ENCODE results near the gene SLC6A3.
"Not testable (repeated sequence)": the region's sequence is repeated elsewhere in the genome, so short reads cannot be mapped to it uniquely, and the experiment has no call there.

Gene SLC6A3

DNA sequence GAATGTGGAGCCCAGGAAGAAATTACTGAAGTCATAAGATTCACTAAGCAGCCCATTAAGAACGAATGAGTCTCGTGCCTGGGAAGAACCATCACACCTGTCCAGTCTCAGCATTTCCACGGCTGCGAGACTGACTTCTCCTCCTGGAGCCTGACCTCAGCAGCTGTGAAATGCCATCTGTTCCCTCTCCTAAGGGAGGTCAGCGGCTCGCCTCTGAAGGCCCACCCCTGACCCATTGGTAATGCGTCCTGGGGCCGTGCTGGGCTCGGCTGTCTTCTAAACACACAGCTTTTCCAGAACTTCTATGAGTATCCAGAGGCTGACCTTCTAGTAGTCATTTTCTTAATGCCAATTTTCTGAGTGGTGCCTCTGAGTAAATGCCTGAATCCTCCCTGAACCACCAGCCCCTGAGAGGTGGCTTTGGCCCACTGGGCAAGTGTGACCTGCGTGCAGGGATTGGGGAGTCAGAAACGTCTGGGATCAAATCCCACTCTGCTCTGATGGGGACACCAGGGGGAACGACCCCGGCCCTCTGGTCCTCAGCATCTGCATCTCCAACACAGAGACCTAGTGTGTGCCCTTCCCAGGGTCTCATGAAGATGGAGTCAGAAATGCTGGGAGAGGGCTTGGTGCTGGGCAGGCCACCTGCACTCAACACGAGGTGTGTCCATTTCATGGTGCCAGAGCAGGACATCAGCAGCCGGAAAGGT, 5.7 kb downstream of the SLC6A3 start:
- DNase-seq = no peak

DNA sequence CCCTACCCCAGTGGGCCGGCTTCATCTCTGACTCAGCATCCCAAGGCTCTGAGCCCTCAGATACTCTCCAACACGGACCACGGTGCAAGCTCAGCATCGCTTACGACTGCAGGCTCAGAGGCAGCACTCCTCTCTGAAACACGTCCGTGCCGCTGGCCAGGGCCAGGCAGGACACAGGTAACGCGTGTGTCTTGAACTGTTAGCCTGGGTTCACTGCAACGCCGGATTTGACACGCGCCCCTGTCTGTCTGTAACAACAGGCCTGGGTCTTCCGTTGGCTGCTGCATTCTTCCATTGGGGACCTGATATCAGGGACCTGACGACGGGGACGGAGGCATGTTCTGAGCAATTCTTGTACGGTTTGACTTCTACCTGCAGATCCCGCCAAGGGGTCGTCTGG, 6.4 kb downstream of the SLC6A3 start:
- DNase-seq = no peak

DNA sequence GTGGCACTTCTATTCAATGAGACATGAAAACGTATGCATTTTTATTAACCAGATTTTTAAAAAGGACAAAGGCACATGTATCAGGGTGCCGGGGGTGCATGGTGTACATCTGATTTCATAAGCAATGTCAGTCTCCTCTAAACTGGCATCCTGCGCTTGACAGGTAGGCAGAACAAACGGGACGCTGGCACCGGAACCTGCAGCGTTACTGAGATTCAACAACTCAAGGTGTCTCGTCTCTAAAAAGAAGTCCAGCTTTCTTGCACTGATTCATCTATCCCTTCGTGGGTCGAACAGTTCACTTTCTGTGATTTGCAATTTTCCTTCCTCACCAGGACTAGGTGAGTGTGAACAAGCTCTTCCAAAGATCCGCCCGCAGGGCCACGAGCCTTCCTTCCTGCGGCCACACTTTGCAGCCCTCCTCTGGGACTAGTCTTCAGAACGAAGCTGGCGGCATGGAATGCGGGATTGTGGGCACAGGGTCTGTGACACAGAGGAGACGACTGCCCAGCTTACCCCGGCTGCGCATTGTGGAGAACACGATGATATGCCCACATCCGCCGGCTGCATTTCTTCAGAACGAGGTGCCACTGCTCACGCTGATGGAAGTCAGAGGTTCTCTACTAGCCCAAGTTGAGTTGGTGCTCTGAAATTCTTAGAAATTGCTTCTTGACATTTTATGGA, 7.2 kb downstream of the SLC6A3 start:
- no peak for DNase-seq

DNA sequence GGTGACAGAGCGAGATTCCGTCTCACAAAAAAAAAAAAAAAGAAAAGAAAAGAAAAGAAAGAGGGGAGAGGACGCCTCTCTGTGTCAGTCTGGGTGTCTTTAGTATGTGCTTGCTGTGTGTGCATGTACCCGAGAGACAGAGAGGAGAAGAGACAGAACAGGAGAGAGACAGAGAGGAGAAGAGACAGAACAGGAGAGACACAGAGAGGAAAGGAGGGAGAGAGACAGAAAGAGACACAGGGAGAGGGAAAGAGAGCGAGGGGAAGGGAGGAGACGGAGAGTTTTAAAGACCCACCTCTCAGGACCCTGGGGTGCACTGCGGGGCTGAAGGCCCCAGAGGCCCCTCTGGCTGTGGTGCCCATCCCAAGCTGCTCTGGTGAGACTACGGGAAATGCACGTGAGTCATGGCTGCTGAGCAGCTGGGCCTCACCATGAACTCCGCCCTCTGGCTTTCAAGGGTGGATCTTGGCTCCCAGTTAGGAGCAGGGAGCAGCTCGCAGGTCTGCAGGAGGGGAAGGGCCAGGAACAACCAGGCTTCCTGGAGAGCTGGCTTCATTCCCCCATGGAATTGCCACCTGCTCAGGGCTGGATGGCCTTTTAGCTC, 7.9 kb downstream of the SLC6A3 start:
- DNase-seq = peak; percentile 35

DNA sequence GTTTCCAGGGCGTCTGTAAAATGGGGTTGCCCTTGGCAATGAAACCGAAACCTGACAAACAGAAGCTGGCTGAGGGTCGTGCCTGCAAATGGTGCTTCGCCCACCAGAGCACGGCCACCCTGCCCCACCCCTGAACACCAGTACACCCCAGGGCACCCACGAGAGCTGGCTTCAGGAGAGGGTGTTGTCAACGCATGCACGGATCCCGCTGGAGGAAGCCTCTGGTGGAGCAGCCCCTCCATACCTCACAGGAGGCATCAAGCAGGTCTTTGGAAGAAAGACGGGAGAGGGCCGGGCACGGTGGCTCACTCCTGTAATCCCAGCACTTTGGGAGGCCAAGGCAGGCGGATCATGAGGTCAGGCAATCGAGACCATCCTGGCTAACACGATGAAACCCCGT, 8.6 kb downstream of the SLC6A3 start:
- DNase-seq = no peak

DNA sequence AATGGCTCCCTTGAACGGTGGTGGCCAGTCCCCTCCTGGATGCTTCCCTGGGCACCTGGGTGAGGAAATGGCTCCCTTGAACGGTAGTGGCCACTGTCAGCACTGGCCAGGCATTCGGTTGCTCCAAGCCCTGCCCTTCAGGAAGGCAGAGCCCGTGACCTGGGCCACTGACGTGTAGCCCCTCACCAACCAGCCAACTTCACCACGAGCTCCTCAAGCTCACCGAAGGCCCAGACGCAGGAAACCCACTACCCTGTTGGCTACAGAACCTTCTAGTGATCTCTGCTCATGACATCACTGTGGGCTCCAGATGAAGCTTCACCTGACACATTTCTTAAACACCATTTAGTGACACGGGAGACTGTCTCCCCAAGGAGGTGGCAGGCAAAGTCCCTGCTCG, 9.2 kb downstream of the SLC6A3 start:
- DNase-seq = no peak

DNA sequence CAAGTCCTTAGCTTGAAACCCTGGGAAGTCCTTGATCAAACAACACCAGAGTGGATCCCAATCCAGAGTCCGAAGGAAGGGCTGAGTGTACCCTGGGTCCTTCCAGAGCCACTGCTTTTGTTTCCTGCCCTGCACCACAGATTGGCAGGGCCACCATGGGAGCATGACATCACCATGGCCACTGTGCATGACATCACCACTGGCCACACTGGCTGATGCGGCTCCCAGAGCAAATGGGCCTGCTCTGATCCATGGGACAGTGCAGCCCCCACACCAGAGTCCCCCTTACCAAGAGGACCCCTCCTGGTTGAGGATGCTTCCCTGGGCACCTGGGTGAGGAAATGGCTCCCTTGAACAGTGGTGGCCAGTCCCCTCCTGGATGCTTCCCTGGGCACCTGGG, 9.9 kb downstream of the SLC6A3 start:
- no peak for DNase-seq

DNA sequence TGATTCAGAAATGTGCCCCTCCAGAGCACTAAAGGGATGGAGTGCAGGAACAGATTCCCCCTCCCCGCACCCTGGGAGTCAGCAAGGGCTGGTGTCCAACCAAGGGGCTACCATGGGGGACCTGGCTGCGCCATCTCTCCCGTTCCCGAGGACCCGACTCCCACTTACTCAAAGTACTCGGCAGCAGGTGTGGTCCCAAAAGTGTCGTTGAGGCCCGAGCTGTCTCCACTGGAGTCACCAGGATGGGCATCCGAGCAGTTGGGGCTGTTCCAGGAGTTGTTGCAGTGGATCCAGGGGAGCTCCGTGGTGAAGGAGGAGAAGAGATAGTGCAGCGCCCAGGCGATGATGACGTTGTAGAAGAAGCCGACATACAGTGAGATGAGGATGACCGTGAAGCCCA, 12.9 kb downstream of the SLC6A3 start:
- DNase-seq = no peak

DNA sequence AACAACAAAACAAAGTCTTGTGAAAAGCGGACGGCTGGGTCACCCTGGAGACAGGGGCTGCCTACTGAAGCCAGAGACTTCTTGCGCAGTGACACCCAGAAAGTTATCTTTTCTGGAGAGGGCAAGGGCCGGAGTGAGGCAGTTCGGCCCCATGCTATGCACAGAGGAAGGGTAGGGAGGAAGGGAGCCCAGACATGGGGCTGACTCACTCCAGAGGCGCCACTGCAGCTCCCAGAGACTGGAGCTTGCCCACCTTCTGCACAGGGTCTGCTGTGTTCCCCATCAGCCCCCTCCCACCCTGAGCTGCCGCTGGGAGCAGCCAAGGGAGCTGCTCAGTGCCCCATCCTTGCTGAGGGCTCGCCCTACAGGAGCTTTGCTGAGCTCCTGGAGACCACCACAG, 13.3 kb downstream of the SLC6A3 start:
- no peak for DNase-seq

DNA sequence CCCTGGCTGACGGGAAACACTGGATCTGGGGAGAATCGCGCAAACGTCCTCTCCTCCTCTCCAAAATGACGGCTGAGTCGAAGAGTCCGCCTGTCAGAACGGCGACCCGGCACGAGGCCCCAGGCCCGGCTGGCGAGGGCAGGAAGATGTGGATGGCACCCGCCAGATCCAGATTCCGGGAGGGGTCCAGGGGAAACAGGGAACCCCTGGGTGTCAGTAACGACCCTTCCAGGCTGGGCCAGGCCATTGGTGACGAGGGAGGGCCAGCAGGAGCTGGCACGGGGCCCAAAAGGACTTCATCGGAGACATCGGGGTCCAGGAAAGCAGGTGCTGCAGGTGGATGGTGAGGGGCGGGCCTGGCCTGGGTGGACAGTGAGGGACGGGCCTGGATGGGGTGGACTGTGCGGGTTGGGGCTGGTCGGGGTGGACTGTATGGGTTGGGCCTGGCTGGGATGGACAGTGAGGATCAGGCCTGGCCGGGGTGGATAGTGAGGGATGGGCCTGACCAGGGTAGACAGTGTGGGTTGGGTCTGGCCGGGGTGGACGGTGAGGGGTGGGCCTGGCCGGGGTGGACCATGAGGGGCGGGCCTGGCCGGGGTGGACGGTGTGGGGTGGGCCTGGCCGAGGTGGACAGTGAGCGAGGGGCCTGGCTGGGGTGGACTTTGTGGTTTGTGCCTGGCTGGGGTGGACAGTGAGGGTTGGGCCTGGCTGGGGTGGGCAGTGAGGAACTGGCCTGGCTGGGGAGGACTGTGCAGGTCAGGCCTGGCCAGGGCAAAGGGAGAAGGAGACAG, 14.0 kb downstream of the SLC6A3 start:
- no peak for DNase-seq

DNA sequence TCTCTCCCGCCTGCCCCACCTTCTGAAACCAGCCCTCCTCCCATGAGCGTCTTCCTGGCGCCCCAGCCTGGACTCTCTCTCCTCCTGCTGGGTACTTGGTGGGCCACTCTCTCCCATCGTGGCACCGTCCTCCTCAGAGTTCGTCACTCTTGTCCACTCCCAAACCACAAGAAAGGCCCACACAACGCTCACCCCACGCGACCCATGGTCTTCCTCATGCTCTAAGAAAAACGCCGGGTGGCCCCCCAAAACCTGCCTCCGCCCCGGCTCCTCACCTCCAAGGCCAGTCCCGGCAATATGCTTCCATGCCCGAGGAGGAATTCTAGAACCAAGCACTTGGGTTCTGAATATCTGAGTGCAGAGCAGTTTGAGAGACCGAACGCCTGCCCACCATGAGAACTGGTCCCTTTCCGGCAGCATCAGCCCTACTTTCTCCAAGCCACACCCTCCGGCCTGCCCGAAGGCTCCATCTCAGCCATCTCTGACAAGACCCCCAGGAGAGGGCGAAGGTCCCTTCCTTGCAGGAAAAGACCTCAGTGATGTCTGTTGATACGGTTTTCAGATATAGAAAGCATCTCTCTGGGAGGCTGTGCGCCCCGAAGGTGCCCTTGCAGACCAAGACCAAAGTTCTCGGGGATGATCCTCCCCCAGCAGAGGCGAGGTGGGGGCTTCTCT, 15.0 kb downstream of the SLC6A3 start:
- no peak for DNase-seq

DNA sequence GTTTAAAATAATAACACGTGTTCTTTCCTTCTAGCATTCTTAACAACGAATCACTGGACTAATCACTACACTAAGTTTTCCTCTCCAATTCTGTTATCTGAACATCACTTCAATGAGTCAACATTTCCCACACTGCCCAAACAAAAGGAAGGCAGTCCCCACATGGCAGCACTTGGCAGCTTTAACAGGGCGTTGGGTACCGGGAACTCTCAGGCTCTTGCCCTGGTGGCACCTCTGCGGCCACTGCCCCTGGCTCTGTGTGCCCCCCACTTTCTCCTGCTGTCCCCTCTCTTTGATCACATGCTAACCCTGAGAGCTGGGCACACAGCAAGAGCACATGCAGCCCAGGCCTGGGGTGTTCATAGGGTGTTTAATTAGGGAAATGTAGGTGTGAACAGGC, 15.7 kb downstream of the SLC6A3 start:
- DNase-seq = no peak

DNA sequence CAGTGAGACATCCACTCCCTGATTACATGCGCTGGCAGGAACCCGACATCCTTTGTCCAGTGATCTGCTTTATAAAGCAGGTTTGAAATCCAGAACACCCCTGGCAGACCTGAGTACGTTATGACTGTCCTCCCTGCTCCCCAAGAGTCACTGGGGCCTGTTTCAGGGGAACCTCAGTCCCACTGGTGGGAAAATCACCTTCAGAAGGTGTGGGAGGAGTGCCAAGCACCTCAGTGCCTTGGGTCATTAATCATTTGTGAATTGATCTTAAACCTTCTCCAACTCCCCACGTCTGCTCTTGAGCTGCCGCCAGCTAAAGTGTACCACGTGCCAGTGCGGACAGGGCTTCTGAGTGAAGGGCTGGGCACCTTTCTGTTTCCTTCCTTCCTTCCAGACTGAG, 16.2 kb downstream of the SLC6A3 start:
- no peak for DNase-seq

DNA sequence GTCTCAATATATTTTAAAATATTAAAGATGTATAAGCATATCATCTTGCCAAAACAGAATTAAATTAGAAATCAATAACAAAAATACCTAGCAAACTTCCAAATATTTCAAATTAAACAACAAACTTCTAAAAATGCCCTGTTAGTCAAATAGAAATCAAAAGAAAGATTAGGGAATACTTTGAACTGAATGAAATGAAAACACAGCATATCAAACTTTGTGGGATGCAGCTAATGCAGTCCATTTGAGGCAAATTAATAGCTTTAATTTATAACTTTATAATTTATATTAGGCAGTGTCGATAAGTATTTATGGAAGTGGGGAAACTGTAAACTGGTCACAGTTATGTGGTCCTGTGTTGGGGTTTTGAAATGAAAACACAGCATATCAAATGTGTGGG, 17.1 kb downstream of the SLC6A3 start:
- no peak for DNase-seq

DNA sequence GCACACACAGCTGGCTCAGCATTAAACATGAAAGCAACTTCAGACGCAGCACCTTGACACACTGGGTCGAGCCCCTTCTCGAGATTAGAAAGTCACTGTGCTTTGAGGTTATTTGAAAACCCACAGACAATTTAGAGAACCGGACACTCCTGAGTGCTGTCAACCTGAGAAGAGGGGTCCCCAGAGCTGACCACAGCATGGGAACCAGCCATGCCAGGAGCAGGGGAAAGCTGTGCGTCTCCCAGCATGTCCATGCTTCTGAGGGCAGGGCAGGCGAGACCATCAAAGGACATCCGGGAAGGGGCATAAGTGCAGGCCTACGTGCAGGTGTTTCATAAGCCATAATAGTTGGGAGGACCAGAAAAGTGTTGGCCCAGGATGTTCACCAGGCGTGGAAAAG, 20.5 kb downstream of the SLC6A3 start:
- no peak for DNase-seq

DNA sequence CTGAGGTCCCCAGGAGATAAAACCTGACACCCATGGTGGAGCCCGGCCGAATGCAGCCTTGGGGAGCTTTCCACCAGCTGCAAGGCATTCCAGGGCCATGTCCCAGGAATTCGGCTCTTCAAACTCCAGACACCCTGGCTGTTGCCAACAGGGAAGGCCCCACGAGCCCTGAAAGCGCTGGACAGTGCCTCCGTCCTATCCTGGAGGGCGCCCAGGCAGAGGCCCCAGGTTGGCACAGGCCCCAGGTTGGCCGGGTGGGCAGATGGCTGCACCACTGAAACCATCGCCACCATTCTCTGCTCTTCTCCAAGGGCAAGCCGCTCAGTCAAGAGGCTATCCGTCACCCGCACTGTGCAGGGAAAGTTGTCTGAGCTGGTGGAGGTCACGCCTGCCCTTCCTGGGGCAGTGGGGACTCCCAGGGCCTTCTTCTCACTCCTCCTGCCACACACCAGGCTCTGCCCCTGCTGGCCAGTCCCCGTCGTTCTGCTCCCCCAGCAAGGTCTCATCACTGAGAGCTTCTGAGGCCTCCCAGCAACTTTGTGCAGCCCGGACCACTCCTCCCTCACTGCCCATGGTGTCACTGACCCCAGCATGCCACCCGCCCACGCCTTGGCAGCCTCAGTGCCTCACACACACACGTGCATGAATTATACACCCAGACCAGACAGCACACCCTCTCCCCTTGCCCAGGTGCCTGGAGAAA, 21.2 kb downstream of the SLC6A3 start:
- no peak for DNase-seq

DNA sequence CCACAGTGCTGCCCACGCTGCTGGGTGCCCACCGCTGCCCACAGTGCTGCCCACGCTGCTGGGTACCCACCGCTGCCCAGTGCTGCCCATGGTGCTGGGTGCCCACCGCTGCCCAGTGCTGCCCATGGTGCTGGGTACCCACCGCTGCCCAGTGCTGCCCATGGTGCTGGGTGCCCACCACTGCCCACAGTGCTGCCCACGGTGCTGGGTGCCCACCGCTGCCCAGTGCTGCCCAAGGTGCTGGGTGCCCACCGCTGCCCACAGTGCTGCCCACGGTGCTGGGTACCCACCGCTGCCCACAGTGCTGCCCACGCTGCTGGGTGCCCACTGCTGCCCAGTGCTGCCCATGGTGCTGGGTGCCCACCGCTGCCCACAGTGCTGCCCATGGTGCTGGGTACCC, 22.7 kb downstream of the SLC6A3 start:
- not testable (repeated sequence) for DNase-seq

DNA sequence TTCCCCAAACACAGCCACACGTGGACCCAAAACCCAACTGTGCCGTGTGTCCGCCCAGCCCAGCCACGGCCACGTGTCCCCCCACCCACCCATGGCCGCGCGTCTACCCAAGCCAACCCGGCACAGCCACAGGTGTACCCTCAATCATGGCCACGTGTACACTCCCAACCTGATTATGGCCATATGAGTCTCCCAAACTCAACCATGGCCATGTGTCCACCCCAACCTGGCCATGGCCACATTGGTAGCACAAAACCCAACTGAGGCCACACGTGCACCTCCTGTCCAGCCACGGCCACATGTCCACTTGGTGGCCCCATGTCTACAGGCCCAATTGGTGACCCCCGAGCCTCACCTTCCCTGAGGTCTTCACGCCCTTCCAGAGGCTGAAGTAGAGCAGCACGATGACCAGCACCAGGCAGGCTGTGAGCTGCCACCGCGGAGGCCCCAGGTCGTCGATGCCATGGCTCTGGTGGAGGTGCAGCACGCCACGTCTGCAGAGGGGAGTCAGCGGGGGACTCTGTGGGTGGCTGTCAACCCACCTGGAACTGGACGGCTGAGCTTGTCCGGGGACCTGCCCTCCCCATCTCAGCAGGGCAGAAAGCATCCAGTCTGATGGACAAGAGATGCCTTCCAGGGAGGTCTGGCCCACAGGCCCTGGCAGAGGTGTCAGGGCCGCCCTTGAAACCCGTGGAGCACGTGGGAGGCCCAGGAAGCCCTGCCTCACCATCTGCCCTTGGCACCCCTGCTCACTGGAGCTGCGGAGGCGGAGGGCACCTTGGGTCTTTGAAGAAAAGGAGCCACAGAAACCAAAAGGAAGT, 23.5 kb downstream of the SLC6A3 start:
- no peak for DNase-seq

DNA sequence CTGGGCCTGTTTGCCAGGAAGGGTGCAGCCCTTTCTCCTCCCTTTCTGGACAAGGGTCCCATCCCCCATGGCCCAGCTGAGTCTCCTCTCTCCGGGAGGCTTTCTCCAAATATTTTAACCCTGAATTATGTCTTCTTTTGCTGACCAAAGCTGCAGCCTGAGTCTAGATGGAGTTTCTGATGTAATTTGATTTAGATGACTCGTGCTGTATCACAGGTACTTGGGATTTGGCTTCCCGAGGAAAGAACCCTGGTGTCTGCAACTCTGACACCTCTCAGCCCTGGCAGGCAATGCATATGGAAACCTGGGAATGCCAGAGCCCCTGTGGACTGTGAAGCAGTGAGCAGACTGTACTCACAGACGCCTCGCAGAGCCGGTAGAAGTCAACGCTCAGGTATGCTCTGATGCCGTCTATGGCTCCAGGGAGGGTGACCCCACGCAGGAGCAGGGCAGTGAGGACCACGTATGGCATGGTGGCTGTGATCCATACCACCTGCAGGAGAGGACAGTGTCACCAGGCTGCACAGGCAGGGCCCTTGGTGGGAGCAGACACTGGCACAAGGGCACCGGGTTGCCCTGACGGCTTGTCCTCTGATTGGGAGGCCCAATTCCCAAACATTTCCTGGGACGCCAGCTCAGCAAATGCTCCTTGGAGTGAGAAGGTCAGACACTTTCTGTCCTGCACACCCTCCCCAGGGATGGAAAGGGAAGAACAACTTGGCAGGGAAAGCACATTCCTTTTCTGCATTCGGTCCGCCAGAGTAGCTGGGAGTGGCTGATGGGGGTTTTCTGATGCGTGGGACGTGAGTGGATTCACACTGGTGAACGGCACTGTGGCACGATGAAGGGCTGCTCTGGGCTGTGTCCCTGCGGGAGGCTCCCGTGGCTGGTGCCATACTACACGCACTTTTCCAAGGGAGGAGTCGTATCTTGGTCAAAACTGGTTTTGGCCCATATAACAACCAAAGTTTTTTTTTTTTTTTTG, 24.7 kb downstream of the SLC6A3 start:
- DNase-seq = no peak
